Mesenchymal stem cell (in vitro differentiated cells and primary cell): Measurements from ENCODE around the gene EWSR1.

ENCODE experiments used
- DNase-seq: peaks from one replicate; pipeline ENCODE4 v3.0.0-alpha.2; 2013
- H2AFZ ChIP-seq: one replicate; pipeline ENCODE4 v1.6.1; 2013; ENCODE audit warnings: low read depth, mild to moderate bottlenecking, control low read depth, inconsistent platforms, low read length, moderate library complexity
- H2AK5ac ChIP-seq: 2 replicates; pipeline ENCODE4 v1.6.1; 2013; ENCODE audit warnings: low read length, moderate library complexity, mild to moderate bottlenecking, inconsistent platforms; ENCODE audit not compliant: severe bottlenecking
- H2BK120ac ChIP-seq: one replicate; pipeline ENCODE4 v1.6.1; 2013; ENCODE audit warnings: low read depth, mild to moderate bottlenecking, inconsistent platforms, low read length, moderate library complexity
- H2BK12ac ChIP-seq, 2 experiments: one replicate each; pipeline ENCODE4 v1.6.1; 2013; ENCODE audit warnings: inconsistent platforms in 2 of 2, low read length in 2 of 2, mild to moderate bottlenecking in 2 of 2, moderate library complexity in 2 of 2, control low read depth in 1 of 2
- H2BK15ac ChIP-seq: one replicate; pipeline ENCODE4 v1.6.1; 2013; ENCODE audit warnings: mild to moderate bottlenecking, low read depth, inconsistent platforms; ENCODE audit not compliant: poor library complexity, severe bottlenecking
- H2BK5ac ChIP-seq: 2 replicates; pipeline ENCODE4 v1.6.1; 2013; ENCODE audit warnings: low read depth, mild to moderate bottlenecking, low read length, control low read depth, inconsistent platforms; ENCODE audit not compliant: poor library complexity, severe bottlenecking
- H3K14ac ChIP-seq, 2 experiments: one replicate each; pipeline ENCODE4 v1.6.1; 2013; ENCODE audit warnings: inconsistent platforms in 2 of 2, low read length in 2 of 2, control low read depth in 1 of 2, mild to moderate bottlenecking in 1 of 2, moderate library complexity in 1 of 2
- H3K18ac ChIP-seq, 2 experiments: one replicate each; pipeline ENCODE4 v1.6.1; 2013; ENCODE audit warnings: inconsistent platforms in 2 of 2, low read length in 2 of 2, control low read depth in 1 of 2, low read depth in 1 of 2, mild to moderate bottlenecking in 1 of 2
- H3K23ac ChIP-seq, 2 experiments: one replicate each; pipeline ENCODE4 v1.6.1; 2013; ENCODE audit warnings: inconsistent platforms in 2 of 2, low read length in 2 of 2, mild to moderate bottlenecking in 2 of 2, moderate library complexity in 2 of 2, control low read depth in 1 of 2
- H3K27ac ChIP-seq: 2 replicates; pipeline ENCODE4 v1.5.1; 2013; ENCODE audit warnings: mild to moderate bottlenecking, moderate library complexity, low read length, control low read depth, inconsistent platforms; ENCODE audit not compliant: poor library complexity, severe bottlenecking
- H3K27me3 ChIP-seq, 2 experiments: 2 replicates each; pipeline versions ENCODE4 v1.6.1 to v1.7.0; 2013; ENCODE audit warnings: low read length in 2 of 2, mild to moderate bottlenecking in 2 of 2, moderate library complexity in 2 of 2, control low read depth in 1 of 2, inconsistent platforms in 1 of 2; ENCODE audit not compliant: control insufficient read depth in 1 of 2, insufficient read depth in 1 of 2
- H3K36me3 ChIP-seq, 2 experiments: 2 replicates each; pipeline versions ENCODE4 v1.6.1 to v1.7.0; 2013; ENCODE audit warnings: low read length in 2 of 2, control low read depth in 1 of 2, inconsistent platforms in 1 of 2, low read depth in 1 of 2, mild to moderate bottlenecking in 1 of 2; ENCODE audit not compliant: insufficient read depth in 2 of 2, control insufficient read depth in 1 of 2
- H3K4ac ChIP-seq, 2 experiments: one replicate each; pipeline ENCODE4 v1.6.1; 2013; ENCODE audit warnings: inconsistent platforms in 2 of 2, low read length in 2 of 2, mild to moderate bottlenecking in 2 of 2, moderate library complexity in 2 of 2, control low read depth in 1 of 2, low read depth in 1 of 2
- H3K4me1 ChIP-seq: 2 replicates; pipeline ENCODE4 v1.6.1; 2013; ENCODE audit warnings: low read depth, low read length, control low read depth; ENCODE audit not compliant: control insufficient read depth, insufficient read depth
- H3K4me2 ChIP-seq: 2 replicates; pipeline ENCODE4 v1.6.1; 2013; ENCODE audit warnings: low read length, mild to moderate bottlenecking, inconsistent platforms; ENCODE audit not compliant: poor library complexity, severe bottlenecking
- H3K4me3 ChIP-seq, 2 experiments: 2 replicates each; pipeline versions ENCODE4 v1.5.1 to v1.7.0; 2013; ENCODE audit warnings: low read length in 2 of 2, mild to moderate bottlenecking in 2 of 2, control low read depth in 1 of 2, low read depth in 1 of 2; ENCODE audit not compliant: insufficient read depth in 1 of 2
- H3K79me1 ChIP-seq: replicated peaks from 2 replicates; pipeline ENCODE4 v1.6.1; 2013; ENCODE audit warnings: mild to moderate bottlenecking, control low read depth, low read length, inconsistent platforms; ENCODE audit not compliant: poor library complexity, severe bottlenecking
- H3K9ac ChIP-seq: 2 replicates; pipeline ENCODE4 v1.7.0; 2013; ENCODE audit warnings: mild to moderate bottlenecking, low read length, moderate library complexity
- H3K9me3 ChIP-seq: 2 replicates; pipeline ENCODE4 v1.7.0; 2013; ENCODE audit warnings: mild to moderate bottlenecking, low read length; ENCODE audit not compliant: control insufficient read depth
- H4K8ac ChIP-seq: one replicate; pipeline ENCODE4 v1.6.1; 2013; ENCODE audit warnings: inconsistent platforms, mild to moderate bottlenecking, low read length, moderate library complexity
- H4K91ac ChIP-seq: one replicate; pipeline ENCODE4 v1.6.1; 2013; ENCODE audit warnings: mild to moderate bottlenecking, low read length, inconsistent platforms
- WGBS: methylation state at CpG from one replicate; pipeline ENCODE4 v1.1.7; 2013; ENCODE audit warnings: mixed read lengths; 5-methylcytosine and 5-hydroxymethylcytosine counted together

Gene EWSR1

DNA sequence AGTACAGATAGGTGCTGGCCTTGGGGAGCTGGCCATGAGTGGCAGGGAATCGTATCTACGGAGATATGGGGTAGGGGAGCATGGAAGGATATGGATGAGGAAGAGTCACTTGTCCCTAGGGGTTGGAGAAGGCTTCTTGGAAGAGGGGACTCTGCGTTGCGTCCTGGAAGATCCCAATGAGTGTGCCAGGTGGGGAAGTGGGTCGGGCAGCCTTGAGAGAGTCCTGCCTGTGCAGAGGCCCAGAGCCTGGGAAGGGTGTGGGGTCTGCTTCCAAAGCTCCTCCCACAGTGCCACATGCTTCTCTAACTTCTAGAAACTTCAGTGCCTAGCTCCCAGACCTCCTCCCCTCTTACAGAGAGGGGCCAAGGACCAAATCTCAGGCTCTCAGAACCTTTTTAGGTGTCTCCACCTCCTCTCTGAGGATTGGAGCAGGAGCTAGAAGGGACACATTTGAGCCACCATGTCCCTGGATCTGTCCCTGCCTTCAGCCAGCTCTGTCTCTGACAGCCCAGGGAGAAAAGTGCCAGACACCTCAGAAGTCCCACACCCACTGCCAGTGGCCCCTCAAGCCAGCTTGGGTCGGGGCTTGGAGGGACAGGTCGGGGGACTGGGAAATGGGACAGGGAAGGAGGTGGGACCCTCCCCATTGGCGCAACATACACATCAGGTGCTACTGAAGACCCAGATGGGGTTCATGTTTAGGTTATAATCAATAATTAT is 11.3 kb upstream of the EWSR1 start:
- peaks cover 2% of the 10 kb centered on the region for H3K4me1 ChIP-seq
- H2BK5ac ChIP-seq, result no peak overlapping the region
- no peak overlapping the region for H2BK12ac ChIP-seq
- no peak overlapping the region for H4K91ac ChIP-seq
- H2AK5ac ChIP-seq, result no peak overlapping the region
- 98% methylated on average over 8 of the region's 8 CpGs for WGBS
- H4K8ac ChIP-seq, result no peak overlapping the region
- DNase-seq, result no peak
- H2AFZ ChIP-seq, result no peak overlapping the region
- no peaks in the 10 kb centered on the region for H3K9me3 ChIP-seq
- H3K9ac ChIP-seq, result no peak overlapping the region
- no peak overlapping the region for H3K4me2 ChIP-seq
- H3K4ac ChIP-seq, result no peak overlapping the region
- peaks cover 7 to 33% of the 10 kb centered on the region in 2 experiments for H3K36me3 ChIP-seq
- no peak overlapping the region for H3K23ac ChIP-seq
- no peak overlapping the region for H3K27ac ChIP-seq
- H3K14ac ChIP-seq, result no peak overlapping the region
- H3K79me1 ChIP-seq, result peaks cover 2% of the 10 kb centered on the region
- H3K27me3 ChIP-seq, result peaks cover 0 to 5% of the 10 kb centered on the region in 2 experiments
- H2BK120ac ChIP-seq, result no peak overlapping the region
- H2BK15ac ChIP-seq, result no peak overlapping the region
- no peak overlapping the region for H3K18ac ChIP-seq
- H3K4me3 ChIP-seq, result no peak overlapping the region

DNA sequence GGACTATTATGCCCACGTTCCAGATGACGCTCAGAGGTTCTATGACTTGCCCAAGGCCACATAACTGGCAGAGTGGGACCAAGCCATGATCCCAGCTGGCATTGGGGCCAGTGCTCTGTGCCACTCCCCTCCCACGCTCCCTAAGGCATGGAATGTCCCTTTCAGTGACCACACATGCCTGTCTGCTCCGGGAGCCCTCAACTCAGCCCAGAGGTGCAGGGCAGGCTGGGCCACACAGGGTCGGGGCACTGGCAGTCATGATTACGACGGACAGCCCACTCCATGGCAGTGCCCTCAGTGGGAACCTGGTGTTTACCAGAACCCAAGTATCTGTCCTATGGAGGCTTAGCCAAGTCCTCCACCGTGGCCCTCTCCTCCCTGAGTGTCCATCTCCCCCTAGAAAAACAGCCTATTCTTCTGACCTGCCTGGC is 10.3 kb upstream of the EWSR1 start:
- peaks cover 2% of the 10 kb centered on the region for H3K79me1 ChIP-seq
- DNase-seq, result no peak
- H2BK15ac ChIP-seq, result no peak overlapping the region
- no peak overlapping the region for H3K4me3 ChIP-seq
- no peak overlapping the region for H2AK5ac ChIP-seq
- no peak overlapping the region for H3K4ac ChIP-seq
- H3K9me3 ChIP-seq, result no peaks in the 10 kb centered on the region
- no peak overlapping the region for H4K8ac ChIP-seq
- H3K4me1 ChIP-seq, result peaks cover 2% of the 10 kb centered on the region
- 67% methylated on average over 7 of the region's 8 CpGs for WGBS
- H3K9ac ChIP-seq, result no peak overlapping the region
- no peaks in the 10 kb centered on the region for H3K27me3 ChIP-seq
- no peak overlapping the region for H2BK120ac ChIP-seq
- no peak overlapping the region for H3K4me2 ChIP-seq
- no peak overlapping the region for H2AFZ ChIP-seq
- peaks cover 7 to 33% of the 10 kb centered on the region in 2 experiments for H3K36me3 ChIP-seq
- H2BK12ac ChIP-seq, result no peak overlapping the region
- no peak overlapping the region for H2BK5ac ChIP-seq
- no peak overlapping the region for H3K14ac ChIP-seq
- no peak overlapping the region for H4K91ac ChIP-seq
- H3K18ac ChIP-seq, result no peak overlapping the region
- H3K27ac ChIP-seq, result no peak overlapping the region
- no peak overlapping the region for H3K23ac ChIP-seq

DNA sequence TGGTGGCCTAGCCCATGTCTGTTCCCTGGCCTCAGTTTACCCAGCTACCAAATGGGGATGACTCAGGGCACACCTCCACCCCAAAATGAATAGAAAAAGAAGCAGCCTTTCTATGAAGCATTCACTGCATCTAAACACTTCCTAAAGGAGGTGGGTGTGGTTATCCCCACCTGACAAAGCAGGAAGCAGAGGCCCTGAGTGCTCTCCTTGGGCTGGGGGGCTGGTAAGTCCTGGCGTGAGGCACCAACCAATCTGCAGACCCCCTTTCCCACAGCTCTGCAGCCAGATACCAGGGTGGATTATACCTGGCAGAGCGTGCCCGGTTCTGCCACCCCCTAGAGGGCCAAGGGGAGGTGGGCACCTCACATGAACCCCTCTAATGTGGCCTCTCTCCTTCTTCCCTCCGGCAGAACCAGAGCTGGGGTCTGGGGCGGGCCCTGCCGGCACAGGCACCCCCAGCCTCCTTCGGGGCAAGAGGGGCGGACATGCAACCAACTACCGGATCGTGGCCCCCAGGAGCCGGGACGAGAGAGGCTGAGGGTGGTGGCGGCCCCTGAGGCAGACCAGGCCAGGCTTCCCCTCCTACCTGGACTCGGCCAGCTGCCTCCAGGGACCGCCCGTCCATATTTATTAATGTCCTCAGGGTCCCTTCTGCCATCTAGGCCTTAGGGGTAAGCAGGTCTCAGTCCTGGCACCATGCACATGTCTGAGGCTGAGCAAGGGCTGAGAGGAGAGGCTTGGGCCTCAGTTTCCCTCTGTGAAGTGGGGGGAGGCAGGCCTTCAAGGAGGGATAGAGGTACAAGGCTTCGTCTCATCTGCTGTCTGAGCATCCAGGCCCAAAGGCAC is 9.4 kb upstream of the EWSR1 start:
- no peak overlapping the region for H3K9ac ChIP-seq
- no peak overlapping the region for H2BK120ac ChIP-seq
- DNase-seq, result no peak
- H2BK12ac ChIP-seq, result no peak overlapping the region
- H3K27ac ChIP-seq, result no peak overlapping the region
- 92% methylated on average over 17 of the region's 17 CpGs for WGBS
- H2BK15ac ChIP-seq, result no peak overlapping the region
- peaks cover 2% of the 10 kb centered on the region for H3K4me1 ChIP-seq
- no peaks in the 10 kb centered on the region for H3K9me3 ChIP-seq
- H3K18ac ChIP-seq, result no peak overlapping the region
- no peak overlapping the region for H3K23ac ChIP-seq
- H2AFZ ChIP-seq, result no peak overlapping the region
- H3K4me2 ChIP-seq, result no peak overlapping the region
- H3K27me3 ChIP-seq, result no peaks in the 10 kb centered on the region
- no peak overlapping the region for H2BK5ac ChIP-seq
- no peak overlapping the region for H3K4ac ChIP-seq
- no peak overlapping the region for H3K4me3 ChIP-seq
- peaks cover 10 to 35% of the 10 kb centered on the region in 2 experiments for H3K36me3 ChIP-seq
- H3K79me1 ChIP-seq, result peaks cover 2% of the 10 kb centered on the region
- H4K91ac ChIP-seq, result no peak overlapping the region
- H4K8ac ChIP-seq, result no peak overlapping the region
- H2AK5ac ChIP-seq, result no peak overlapping the region
- no peak overlapping the region for H3K14ac ChIP-seq

DNA sequence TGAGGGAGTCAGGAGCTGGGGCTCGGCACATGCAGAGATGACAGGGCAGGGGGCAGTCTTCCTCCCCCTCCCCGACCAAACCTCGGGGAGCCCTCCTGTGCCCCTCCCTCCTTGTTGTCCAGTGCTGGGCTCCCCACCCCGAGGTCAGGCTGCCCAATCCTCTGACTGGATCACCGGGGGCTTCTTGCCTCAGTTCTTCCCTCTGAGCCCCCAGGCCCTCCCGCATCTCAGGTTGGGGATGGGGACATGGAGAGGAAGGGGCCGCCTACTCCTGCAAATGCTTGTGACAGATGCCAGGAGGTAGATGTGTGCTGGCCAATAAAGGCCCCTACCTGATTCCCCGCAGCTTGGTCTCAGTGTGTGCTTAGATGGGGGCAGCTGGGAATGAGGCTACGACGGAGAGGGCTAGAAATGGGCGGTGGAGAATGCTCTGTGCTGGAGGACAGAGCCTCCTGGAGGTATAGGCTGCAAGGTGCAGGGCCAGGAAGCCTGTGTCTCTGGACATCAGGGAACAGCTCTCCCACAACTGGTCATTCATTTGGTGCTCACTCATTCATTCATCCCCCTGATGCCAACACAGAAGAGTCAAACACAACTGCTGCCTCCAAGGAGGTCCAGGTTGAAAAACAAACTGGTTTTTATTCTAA is 8.7 kb upstream of the EWSR1 start:
- Histone ChIP-seq H2BK5ac (no peak overlapping the region), H3K36me3 (peaks cover 18 to 42% of the 10 kb centered on the region in 2 experiments), H3K9me3 (no peaks in the 10 kb centered on the region), H4K8ac (no peak overlapping the region), H3K4me3 (no peak overlapping the region), H2AK5ac (no peak overlapping the region), H3K4ac (no peak overlapping the region), H3K18ac (no peak overlapping the region), H3K27ac (no peak overlapping the region), H3K27me3 (no peaks in the 10 kb centered on the region), H4K91ac (no peak overlapping the region), H2BK15ac (no peak overlapping the region), H3K79me1 (peaks cover 7% of the 10 kb centered on the region), H3K9ac (no peak overlapping the region), H2BK12ac (no peak overlapping the region), H3K23ac (no peak overlapping the region), H2BK120ac (no peak overlapping the region), H3K14ac (no peak overlapping the region), H3K4me2 (no peak overlapping the region), H2AFZ (no peak overlapping the region), H3K4me1 (peaks cover 2% of the 10 kb centered on the region)
- WGBS, result 84% methylated on average over 11 of the region's 11 CpGs
- no peak for DNase-seq
